SK-N-SH (cell line): ENCODE measurements around the gene DHCR24. TPM values are rescaled to one million over a fixed set of nuclear protein-coding genes. Genes with fewer than 3 reads are reported as not detected.

Experiments used
- CTCF ChIA-PET: fragments of 300-600, 350-600 bp; formaldehyde crosslinking; extraction: SDS; loops from one replicate; lab custom pipeline; 2021; lab: Yijun Ruan, JAX
- POLR2A ChIA-PET: fragments of 350-600 bp; sonication (Branson Sonifier 250); formaldehyde crosslinking; extraction: SDS; loops from one replicate; lab custom pipeline; 2020; ENCODE audit warnings: antibody characterized with exemption, inconsistent platforms; lab: Yijun Ruan, JAX
- DNase-seq: peaks from one replicate; pipeline ENCODE4 v3.0.0; 2012
- H2AFZ ChIP-seq: fragments of 200-600 bp; sonication (generic); 2 replicates; pipeline ENCODE4 v1.8.1; 2016; ENCODE audit warnings: antibody characterized with exemption, mild to moderate bottlenecking, low read depth
- H3F3A ChIP-seq: fragments of 200-600 bp; sonication (generic); replicated peaks from 2 replicates; pipeline ENCODE3; 2016; ENCODE audit warnings: antibody characterized with exemption, mild to moderate bottlenecking; ENCODE audit not compliant: insufficient read depth
- H3K27ac ChIP-seq, 2 experiments: fragments of 200-500 bp in 1 of 2; fragments of 200-600 bp in 1 of 2; sonication (Bioruptor generic) in 1 of 2; sonication (generic), shearing (Covaris generic) in 1 of 2; 2 replicates each; pipeline versions ENCODE4 v1.5.1 to v1.6.1; 2014 to 2016; ENCODE audit warnings: low read depth in 2 of 2, inconsistent platforms in 1 of 2, low read length in 1 of 2, mild to moderate bottlenecking in 1 of 2, mixed read lengths in 1 of 2
- H3K27me3 ChIP-seq: fragments of 200-600 bp; sonication (generic), shearing (Covaris generic); 2 replicates; pipeline ENCODE4 v1.6.1; 2016; ENCODE audit warnings: mixed run types; ENCODE audit not compliant: insufficient read depth
- H3K36me3 ChIP-seq, 2 experiments: fragments of 200-500 bp in 1 of 2; fragments of 200-600 bp in 1 of 2; sonication (Bioruptor generic) in 1 of 2; sonication (generic) in 1 of 2; replicated peaks in 1 of 2; 2 replicates each; pipeline versions ENCODE3 to v1.5.1; 2014 to 2016; ENCODE audit warnings: low read length in 1 of 2, mild to moderate bottlenecking in 1 of 2; ENCODE audit not compliant: insufficient read depth in 2 of 2, control insufficient read depth in 1 of 2
- H3K4me1 ChIP-seq, 2 experiments: fragments of 200-500 bp in 1 of 2; fragments of 200-600 bp in 1 of 2; sonication (Bioruptor generic) in 1 of 2; sonication (generic), shearing (Covaris generic) in 1 of 2; 2 replicates each; pipeline versions ENCODE4 v1.5.1 to v1.6.1; 2014 to 2016; ENCODE audit warnings: low read depth in 1 of 2, low read length in 1 of 2, mixed run types in 1 of 2; ENCODE audit not compliant: insufficient read depth in 2 of 2, control insufficient read depth in 1 of 2
- H3K4me2 ChIP-seq: fragments of 200-600 bp; sonication (generic), shearing (Covaris generic); 2 replicates; pipeline ENCODE4 v1.6.1; 2017; ENCODE audit warnings: mixed run types
- H3K4me3 ChIP-seq, 2 experiments: fragments of 200-500 bp in 1 of 2; fragments of 200-600 bp in 1 of 2; sonication (Bioruptor generic) in 1 of 2; sonication (generic), shearing (Covaris generic) in 1 of 2; 2 replicates each; pipeline versions ENCODE4 v1.5.1 to v1.8.1; 2014 to 2016; ENCODE audit warnings: low read depth in 2 of 2, inconsistent platforms in 1 of 2, low read length in 1 of 2, mild to moderate bottlenecking in 1 of 2, mixed read lengths in 1 of 2, moderate library complexity in 1 of 2
- H3K79me2 ChIP-seq: fragments of 200-600 bp; sonication (generic); 2 replicates; pipeline ENCODE4 v1.8.1; 2017; ENCODE audit warnings: mild to moderate bottlenecking; ENCODE audit not compliant: insufficient read depth
- H3K9ac ChIP-seq: fragments of 200-600 bp; sonication (generic); 2 replicates; pipeline ENCODE4 v1.6.1; 2017; ENCODE audit warnings: mixed run types
- H3K9me2 ChIP-seq: fragments of 200-600 bp; sonication (generic); 2 replicates; pipeline ENCODE4 v1.6.1; 2017; ENCODE audit warnings: mixed run types
- H3K9me3 ChIP-seq: fragments of 200-600 bp; sonication (generic); 2 replicates; pipeline ENCODE4 v1.6.1; 2017; ENCODE audit warnings: mixed run types, mild to moderate bottlenecking, moderate library complexity
- H4K20me1 ChIP-seq: fragments of 200-600 bp; sonication (generic); 2 replicates; pipeline ENCODE4 v1.6.1; 2017; ENCODE audit warnings: mild to moderate bottlenecking, mixed run types; ENCODE audit not compliant: insufficient read depth
- CHD2 ChIP-seq: fragments of 150-350 bp; IDR thresholded peaks from 2 replicates; pipeline ENCODE4 v1.6.1; 2018; ENCODE audit warnings: low read length; ENCODE audit not compliant: partially characterized antibody
- ELF1 ChIP-seq: IDR thresholded peaks from 2 replicates; pipeline ENCODE4 v1.4.0; 2012
- FOXJ3 ChIP-seq: sonication (generic); formaldehyde crosslinking; IDR thresholded peaks from 2 replicates; pipeline ENCODE4 v1.5.1; 2020; ENCODE audit warnings: mild to moderate bottlenecking, missing genetic modification reagents
- FOXM1 ChIP-seq: IDR thresholded peaks from 2 replicates; pipeline ENCODE4 v1.4.0; 2012; ENCODE audit warnings: low read depth, mild to moderate bottlenecking
- GABPA ChIP-seq: IDR thresholded peaks from 2 replicates; pipeline ENCODE4 v1.4.0; 2012; ENCODE audit warnings: low read depth, mild to moderate bottlenecking
- GATA2 ChIP-seq: sonication (generic); formaldehyde crosslinking; IDR thresholded peaks from 2 replicates; pipeline ENCODE4 v1.5.0; 2020; ENCODE audit warnings: mild to moderate bottlenecking, missing genetic modification reagents
- JUND ChIP-seq: IDR thresholded peaks from 2 replicates; pipeline ENCODE4 v1.4.0; 2012
- NFIC ChIP-seq: IDR thresholded peaks from 2 replicates; pipeline ENCODE4 v1.4.0; 2012; ENCODE audit warnings: borderline replicate concordance
- POLR2AphosphoS5 ChIP-seq: IDR thresholded peaks from 2 replicates; pipeline ENCODE4 v1.6.1; 2012; ENCODE audit warnings: low read depth, low read length
- RAD21 ChIP-seq: IDR thresholded peaks from 2 replicates; pipeline ENCODE4 v1.6.1; 2012; ENCODE audit warnings: mild to moderate bottlenecking, low read length
- RCOR1 ChIP-seq: fragments of 150-350 bp; IDR thresholded peaks from 2 replicates; pipeline ENCODE4 v1.6.1; 2017; ENCODE audit warnings: antibody characterized with exemption, low read length
- RFX5 ChIP-seq: IDR thresholded peaks from 2 replicates; pipeline ENCODE4 v1.6.1; 2012; ENCODE audit warnings: mild to moderate bottlenecking, improper control_type of control experiment, low read length
- SIN3A ChIP-seq: IDR thresholded peaks from 2 replicates; pipeline ENCODE4 v1.6.1; 2012; ENCODE audit warnings: low read depth, mild to moderate bottlenecking, low read length, moderate library complexity, borderline replicate concordance
- TCF12 ChIP-seq: IDR thresholded peaks from 2 replicates; pipeline ENCODE4 v1.4.0; 2012
- TEAD4 ChIP-seq: IDR thresholded peaks from 2 replicates; pipeline ENCODE4 v1.4.0; 2012; ENCODE audit warnings: mild to moderate bottlenecking, borderline replicate concordance; ENCODE audit not compliant: insufficient read depth
- YY1 ChIP-seq: IDR thresholded peaks from 2 replicates; pipeline ENCODE4 v1.4.0; 2012; ENCODE audit warnings: low read depth, mild to moderate bottlenecking
- WGBS: methylation state at CpG from one replicate; pipeline ENCODE4 v1.1.6; 2017; ENCODE audit warnings: low lambda C conversion rate; 5-methylcytosine and 5-hydroxymethylcytosine counted together
- polyA plus RNA-seq, 3 experiments: library from polyadenylated mRNA; depleted of rRNA; stranded (reverse); fragments of >200 nt; gene quantifications; 2 replicates each; pipeline ENCODE4 v1.2.3, GENCODE V29; 2012
- TF ChIP-seq, protein P1 (sequence below): IDR thresholded peaks from 2 replicates; pipeline ENCODE4; 2012
- TF ChIP-seq, protein P2 (sequence below): IDR thresholded peaks from 2 replicates; pipeline ENCODE4 v1.4.0; 2012; ENCODE audit warnings: low read depth, borderline replicate concordance
- TF ChIP-seq, protein P3 (sequence below): fragments of 150-350 bp; IDR thresholded peaks from 2 replicates; pipeline ENCODE4 v1.6.1; 2016; ENCODE audit warnings: mild to moderate bottlenecking, low read depth, low read length
- TF ChIP-seq, protein P4 (sequence below): IDR thresholded peaks from 2 replicates; pipeline ENCODE4 v1.6.1; 2012; ENCODE audit warnings: mild to moderate bottlenecking, low read depth, low read length, moderate library complexity

The DHCR24 gene
- polyA plus RNA-seq, 1 of the 3 experiments (the other 2 are of a cell fraction) = 4.3 TPM

DNA sequence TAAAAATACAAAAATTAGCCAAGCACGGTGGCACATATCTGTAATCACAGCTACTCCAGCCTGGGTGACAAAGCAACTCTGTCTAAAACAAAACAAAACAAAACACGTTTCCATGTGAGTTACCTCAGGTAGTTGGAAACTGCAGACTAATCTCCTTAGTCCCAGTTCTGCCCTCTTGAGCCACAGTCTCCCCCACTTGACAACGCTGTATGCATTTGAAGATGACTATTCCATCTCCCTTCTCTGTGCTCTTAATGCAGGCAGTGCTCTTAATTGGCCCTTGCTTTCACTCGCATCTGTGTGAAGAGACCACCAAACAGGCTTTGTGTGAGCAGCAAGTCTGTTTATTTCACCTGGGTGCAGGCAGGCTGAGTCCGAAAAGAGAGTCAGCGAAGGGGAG, 19.6 kb upstream of the DHCR24 start:
- H3K9me2 ChIP-seq = no peaks in the 10 kb centered on the region
- TF ChIP-seq, protein P1, sequence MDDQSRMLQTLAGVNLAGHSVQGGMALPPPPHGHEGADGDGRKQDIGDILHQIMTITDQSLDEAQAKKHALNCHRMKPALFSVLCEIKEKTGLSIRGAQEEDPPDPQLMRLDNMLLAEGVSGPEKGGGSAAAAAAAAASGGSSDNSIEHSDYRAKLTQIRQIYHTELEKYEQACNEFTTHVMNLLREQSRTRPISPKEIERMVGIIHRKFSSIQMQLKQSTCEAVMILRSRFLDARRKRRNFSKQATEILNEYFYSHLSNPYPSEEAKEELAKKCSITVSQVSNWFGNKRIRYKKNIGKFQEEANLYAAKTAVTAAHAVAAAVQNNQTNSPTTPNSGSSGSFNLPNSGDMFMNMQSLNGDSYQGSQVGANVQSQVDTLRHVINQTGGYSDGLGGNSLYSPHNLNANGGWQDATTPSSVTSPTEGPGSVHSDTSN = no peak
- TF ChIP-seq NFIC = no peak
- no peak for TF ChIP-seq SIN3A
- no peak for TF ChIP-seq CHD2
- no peak for TF ChIP-seq JUND
- TF ChIP-seq GATA2 (CRISPR knock-in tag) = no peak
- no peak for TF ChIP-seq ELF1
- TF ChIP-seq, protein P2, sequence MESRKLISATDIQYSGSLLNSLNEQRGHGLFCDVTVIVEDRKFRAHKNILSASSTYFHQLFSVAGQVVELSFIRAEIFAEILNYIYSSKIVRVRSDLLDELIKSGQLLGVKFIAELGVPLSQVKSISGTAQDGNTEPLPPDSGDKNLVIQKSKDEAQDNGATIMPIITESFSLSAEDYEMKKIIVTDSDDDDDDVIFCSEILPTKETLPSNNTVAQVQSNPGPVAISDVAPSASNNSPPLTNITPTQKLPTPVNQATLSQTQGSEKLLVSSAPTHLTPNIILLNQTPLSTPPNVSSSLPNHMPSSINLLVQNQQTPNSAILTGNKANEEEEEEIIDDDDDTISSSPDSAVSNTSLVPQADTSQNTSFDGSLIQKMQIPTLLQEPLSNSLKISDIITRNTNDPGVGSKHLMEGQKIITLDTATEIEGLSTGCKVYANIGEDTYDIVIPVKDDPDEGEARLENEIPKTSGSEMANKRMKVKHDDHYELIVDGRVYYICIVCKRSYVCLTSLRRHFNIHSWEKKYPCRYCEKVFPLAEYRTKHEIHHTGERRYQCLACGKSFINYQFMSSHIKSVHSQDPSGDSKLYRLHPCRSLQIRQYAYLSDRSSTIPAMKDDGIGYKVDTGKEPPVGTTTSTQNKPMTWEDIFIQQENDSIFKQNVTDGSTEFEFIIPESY = no peak
- no peak for TF ChIP-seq YY1
- no peak for TF ChIP-seq GABPA
- no peak for TF ChIP-seq FOXJ3 (CRISPR knock-in tag)
- TF ChIP-seq POLR2AphosphoS5 = no peak
- TF ChIP-seq, protein P3, sequence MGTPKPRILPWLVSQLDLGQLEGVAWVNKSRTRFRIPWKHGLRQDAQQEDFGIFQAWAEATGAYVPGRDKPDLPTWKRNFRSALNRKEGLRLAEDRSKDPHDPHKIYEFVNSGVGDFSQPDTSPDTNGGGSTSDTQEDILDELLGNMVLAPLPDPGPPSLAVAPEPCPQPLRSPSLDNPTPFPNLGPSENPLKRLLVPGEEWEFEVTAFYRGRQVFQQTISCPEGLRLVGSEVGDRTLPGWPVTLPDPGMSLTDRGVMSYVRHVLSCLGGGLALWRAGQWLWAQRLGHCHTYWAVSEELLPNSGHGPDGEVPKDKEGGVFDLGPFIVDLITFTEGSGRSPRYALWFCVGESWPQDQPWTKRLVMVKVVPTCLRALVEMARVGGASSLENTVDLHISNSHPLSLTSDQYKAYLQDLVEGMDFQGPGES = no peak
- no peak for TF ChIP-seq FOXM1
- TF ChIP-seq RCOR1 = no peak
- TF ChIP-seq RFX5 = no peak
- TF ChIP-seq TEAD4 = no peak
- no peak for TF ChIP-seq TCF12
- no peak for TF ChIP-seq RAD21
- TF ChIP-seq, protein P4, sequence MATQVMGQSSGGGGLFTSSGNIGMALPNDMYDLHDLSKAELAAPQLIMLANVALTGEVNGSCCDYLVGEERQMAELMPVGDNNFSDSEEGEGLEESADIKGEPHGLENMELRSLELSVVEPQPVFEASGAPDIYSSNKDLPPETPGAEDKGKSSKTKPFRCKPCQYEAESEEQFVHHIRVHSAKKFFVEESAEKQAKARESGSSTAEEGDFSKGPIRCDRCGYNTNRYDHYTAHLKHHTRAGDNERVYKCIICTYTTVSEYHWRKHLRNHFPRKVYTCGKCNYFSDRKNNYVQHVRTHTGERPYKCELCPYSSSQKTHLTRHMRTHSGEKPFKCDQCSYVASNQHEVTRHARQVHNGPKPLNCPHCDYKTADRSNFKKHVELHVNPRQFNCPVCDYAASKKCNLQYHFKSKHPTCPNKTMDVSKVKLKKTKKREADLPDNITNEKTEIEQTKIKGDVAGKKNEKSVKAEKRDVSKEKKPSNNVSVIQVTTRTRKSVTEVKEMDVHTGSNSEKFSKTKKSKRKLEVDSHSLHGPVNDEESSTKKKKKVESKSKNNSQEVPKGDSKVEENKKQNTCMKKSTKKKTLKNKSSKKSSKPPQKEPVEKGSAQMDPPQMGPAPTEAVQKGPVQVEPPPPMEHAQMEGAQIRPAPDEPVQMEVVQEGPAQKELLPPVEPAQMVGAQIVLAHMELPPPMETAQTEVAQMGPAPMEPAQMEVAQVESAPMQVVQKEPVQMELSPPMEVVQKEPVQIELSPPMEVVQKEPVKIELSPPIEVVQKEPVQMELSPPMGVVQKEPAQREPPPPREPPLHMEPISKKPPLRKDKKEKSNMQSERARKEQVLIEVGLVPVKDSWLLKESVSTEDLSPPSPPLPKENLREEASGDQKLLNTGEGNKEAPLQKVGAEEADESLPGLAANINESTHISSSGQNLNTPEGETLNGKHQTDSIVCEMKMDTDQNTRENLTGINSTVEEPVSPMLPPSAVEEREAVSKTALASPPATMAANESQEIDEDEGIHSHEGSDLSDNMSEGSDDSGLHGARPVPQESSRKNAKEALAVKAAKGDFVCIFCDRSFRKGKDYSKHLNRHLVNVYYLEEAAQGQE = no peak
- H4K20me1 ChIP-seq = no peaks in the 10 kb centered on the region
- H3K4me2 ChIP-seq = no peak overlapping the region
- no peaks in the 10 kb centered on the region for H3K79me2 ChIP-seq
- no peak overlapping the region for H2AFZ ChIP-seq
- no peaks in the 10 kb centered on the region for H3K36me3 ChIP-seq
- peaks cover 15% of the 10 kb centered on the region for H3F3A ChIP-seq
- no peak for DNase-seq
- ChIA-PET POLR2A (no interaction called here), CTCF (interaction anchor here (1.1 kb wide), 1 partner anchor 38 kb away, joined by 3 read pairs; no protein-coding TSS in a partner anchor)
- H3K9me3 ChIP-seq = no peaks in the 10 kb centered on the region
- no peak overlapping the region for H3K9ac ChIP-seq
- no peak overlapping the region for H3K4me3 ChIP-seq
- H3K4me1 ChIP-seq = peaks cover 0 to 15% of the 10 kb centered on the region in 2 experiments; a peak in 3 of 4 replicates
- H3K27me3 ChIP-seq = no peaks in the 10 kb centered on the region
- H3K27ac ChIP-seq = no peak overlapping the region
- WGBS = 81% methylated on average over 6 of the region's 6 CpGs
